SHP77 treated with DMSO at 0.1 percent for 48 hours (cell line): ENCODE measurements around the gene FBXL13.
"Not testable (repeated sequence)": the region's sequence is repeated elsewhere in the genome, so short reads cannot be mapped to it uniquely, and the experiment has no call there.

Experiments
- DNase-seq: peaks from one replicate; lab custom pipeline; 2025; lab: John Stamatoyannopoulos, UW

FBXL13 gene

GRCh38 chr7:103074519-103075336 lies at the start of gene FBXL13, which contains the start of gene ARMC10:
FBXL13 (minus strand) TSS chr7:103074796.
ARMC10 (plus strand) TSS chr7:103075140; CDS start chr7:103075273, 133 bp downstream.
- peak; percentile 74 for DNase-seq

- DNase-seq, result no peak
Measured at GRCh38 chr7:103123529-103123928, 48.9 kb upstream of the FBXL13 start.

GRCh38 chr7:103121641-103122040 lies 47.0 kb upstream of the FBXL13 start:
- no peak for DNase-seq

DNA sequence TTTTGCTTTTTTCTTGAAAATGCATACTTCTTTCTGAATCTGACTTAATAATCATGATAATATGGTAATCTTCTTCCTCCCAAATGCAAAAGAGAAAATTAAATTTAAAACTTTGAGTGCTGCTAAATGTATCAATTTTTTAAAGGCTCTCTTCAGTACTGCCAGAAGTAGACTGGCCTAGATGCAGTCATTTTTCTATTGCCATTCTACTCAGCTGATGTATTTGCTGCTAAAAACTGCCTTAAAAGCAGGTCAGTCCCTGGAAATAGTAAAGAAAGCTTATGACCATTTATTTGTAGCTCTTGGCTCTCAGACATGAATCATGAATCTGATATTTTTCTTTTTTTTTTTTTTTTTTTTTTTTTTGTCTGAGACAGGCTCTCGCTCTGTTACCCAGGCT lies 45.8 kb upstream of the FBXL13 start:
- no peak for DNase-seq

DNA sequence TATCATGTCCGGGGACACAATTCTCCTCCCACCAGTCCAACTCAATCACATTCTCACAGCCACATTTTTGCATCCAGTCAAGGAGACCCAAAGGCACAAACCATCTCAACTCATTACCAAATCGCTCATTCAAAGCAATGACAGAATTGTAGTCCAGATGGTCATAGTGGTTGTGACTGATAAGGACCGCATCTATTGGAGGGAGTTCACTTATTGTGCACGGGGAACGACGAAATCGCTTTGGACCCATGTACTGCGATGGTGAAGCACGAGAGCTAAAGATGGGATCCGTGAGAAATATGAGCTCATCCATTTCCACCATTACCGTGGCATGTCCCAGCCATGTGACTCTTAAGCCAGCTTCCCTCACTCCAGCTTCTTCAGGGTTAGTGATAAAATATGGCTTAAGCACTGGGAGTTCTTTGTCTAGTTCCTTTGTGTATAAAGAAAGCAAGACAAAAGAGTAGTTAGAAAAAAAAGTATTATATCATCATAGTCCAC lies 45.2 kb upstream of the FBXL13 start:
- no peak for DNase-seq

DNA sequence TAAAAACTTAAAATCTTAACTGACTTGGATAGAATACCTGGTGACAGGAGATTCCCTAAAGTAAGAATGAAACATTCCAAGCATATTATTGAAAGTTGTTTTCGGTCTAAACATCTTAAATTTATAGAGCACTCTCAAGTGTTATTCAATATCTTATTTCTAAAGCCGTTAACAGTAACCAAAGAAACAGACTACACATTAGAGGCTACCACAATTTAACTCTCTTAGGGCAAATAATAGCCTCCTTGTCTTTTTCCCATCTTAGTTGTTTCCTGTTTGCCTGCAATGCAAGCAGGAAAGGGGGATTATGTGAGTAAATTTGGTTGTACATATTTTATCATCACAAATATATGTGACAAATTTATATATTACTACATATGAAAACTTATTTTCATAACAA lies 42.9 kb upstream of the FBXL13 start:
- DNase-seq, result no peak

- DNase-seq, result no peak
Measured at GRCh38 chr7:103116991-103117390, 42.4 kb upstream of the FBXL13 start.

DNA sequence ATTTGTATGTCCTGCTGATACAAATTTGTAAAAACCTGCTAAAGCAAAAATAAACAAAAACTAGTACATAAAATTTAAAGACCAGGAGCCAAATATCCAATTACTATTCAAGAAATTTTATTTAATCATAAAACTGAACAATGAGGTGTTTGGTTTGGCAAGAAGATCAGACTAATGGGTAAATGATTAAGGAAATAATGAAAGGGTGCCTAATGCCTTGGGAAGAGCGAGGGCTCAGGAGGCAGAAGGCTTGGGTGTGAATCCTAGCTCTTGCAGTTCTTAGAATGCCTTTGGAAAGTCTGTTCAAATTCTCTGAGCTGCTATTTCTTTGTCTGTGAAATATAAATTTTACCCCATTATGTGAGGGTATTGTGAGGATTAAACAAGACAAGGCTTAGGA lies 41.9 kb upstream of the FBXL13 start:
- DNase-seq, result no peak

GRCh38 chr7:103115771-103116170 lies 41.2 kb upstream of the FBXL13 start:
- DNase-seq, result no peak

GRCh38 chr7:103114576-103115008 lies 40.0 kb upstream of the FBXL13 start:
- no peak for DNase-seq

DNA sequence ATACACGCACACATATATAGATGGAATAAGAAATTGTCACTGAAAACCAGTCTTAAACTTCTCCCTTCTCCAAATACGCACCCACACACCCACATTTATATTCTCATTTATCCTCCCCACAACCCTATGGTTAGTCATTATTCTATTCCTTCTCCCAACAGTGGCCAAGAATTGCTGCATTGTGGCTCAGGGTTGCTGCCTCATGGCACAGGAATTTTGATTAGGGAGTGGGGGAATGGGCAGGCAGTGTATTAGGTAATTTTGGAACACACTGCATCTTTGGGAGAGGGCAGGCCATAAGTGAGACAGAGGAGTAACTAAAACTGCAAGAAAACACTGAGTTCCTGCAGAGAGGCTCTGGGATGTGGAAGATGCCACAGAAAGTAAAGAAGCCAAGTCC lies 38.6 kb upstream of the FBXL13 start:
- no peak for DNase-seq

DNA sequence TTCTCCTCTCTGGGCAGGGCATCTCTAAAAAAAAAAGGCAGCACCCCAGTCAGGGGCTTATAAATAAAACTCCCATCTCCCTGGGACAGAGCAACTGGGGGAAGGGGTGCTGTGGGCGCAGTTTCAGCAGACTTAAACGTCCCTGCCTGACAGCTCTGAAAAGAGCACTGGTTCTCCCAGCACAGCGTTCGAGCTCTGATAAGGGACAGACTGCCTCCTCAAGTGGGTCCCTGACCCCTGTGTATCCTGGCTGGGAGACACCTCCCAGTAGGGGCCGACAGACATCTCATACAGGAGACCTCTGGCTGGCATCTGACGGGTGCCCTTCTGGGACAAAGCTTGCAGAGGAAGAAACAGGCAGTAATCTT lies 32.1 kb upstream of the FBXL13 start:
- DNase-seq, result not testable (repeated sequence)

DNA sequence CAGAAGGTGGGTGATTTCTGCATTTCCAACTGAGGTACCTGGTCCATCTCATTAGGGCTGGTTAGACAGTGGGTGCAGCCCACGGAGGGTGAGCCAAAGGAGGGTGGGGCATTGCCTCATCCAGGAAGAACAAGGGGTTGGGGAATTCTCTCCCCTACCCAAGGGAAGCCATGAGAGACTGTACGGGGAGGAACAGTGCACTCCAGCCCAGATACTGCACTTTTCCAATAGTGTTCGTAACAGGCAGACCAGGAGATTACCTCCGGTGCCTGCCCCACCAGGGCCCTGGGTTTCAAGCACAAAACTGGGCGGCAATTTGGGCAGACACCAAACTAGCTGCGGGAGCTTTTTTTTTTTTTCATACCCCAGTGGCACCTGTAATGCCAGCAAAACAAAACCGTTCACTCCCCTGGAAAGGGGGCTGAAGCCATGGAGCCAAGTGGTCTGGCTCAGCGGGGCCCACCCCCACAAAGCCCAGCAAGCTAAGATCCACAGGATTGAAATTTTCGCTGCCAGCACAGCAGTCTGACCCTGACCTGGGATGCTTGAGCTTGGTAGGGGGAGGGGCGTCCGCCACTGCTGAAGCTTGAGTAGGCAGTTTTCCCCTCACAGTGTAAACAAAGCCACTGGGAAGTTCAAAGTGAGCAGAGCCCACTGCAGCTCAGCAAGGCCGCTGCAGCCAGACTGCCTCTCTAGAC lies 31.6 kb upstream of the FBXL13 start:
- DNase-seq, result no peak

DNA sequence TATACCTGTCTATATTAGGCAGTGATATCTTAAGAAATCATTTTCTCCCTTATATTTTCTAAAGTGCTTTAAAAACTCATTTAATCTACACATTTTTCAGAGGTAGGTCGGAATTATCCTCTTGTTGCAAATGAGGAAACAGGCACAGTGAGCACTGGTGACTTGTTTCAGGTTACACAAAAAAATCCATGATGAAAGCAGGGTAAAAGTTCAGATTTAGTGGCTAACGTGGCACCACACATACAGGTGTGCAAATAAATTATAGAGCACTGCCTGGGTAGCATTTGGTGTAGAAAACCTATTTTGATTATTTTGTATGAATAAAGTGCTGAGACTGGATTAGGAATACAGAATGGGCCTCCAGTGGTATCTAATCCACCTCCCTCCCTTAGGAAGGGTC lies 26.9 kb upstream of the FBXL13 start:
- no peak for DNase-seq

- no peak for DNase-seq
Measured at GRCh38 chr7:103100348-103100747, 25.8 kb upstream of the FBXL13 start.

- no peak for DNase-seq
Measured at GRCh38 chr7:103097041-103097440, 22.4 kb upstream of the FBXL13 start.

- not testable (repeated sequence) for DNase-seq
Measured at GRCh38 chr7:103095558-103095957, 21.0 kb upstream of the FBXL13 start.

- DNase-seq, result no peak
Measured at GRCh38 chr7:103094102-103094501, 19.5 kb upstream of the FBXL13 start.

DNA sequence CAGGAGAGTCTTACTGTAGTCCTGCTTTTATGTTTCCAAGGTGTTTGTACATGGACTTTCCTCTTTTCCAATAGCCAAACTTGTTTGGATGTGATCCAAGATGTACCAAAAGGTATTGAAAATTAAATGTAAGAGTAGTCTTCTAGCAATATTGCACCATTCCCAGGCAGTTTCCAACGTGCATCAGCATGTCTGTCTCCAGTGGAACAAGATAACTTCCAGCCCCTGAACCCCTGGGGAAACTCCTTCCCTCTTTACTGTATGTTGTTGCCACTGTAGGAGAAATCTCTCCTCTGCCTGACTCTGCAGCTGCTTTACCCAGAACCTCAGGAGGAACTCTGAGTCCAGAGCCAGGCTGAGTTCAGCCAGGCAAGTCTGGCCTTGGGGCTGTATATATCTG lies 18.8 kb upstream of the FBXL13 start:
- no peak for DNase-seq

GRCh38 chr7:103092321-103092720 lies 17.7 kb upstream of the FBXL13 start:
- DNase-seq, result not testable (repeated sequence)

GRCh38 chr7:103083210-103083609 lies 8.6 kb upstream of the FBXL13 start:
- DNase-seq, result no peak

DNA sequence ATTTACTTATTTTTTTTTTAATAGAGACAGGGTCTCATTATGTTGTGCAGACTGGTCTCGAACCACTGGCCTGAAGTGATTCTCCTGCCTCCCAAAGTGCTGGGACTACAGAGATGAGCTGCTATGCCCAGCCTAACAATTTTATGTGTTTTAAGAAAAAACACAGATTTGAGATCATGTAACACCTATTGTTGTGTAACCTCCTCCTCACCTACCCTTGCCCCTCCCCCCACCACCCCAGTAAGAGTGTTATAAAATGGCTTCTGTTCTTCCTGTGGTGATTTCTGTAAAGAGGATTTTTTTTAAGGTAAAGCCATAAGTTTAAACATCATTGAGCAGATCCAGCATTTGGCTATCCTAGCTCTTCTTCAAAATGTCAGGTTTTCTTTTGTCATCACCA lies 7.9 kb upstream of the FBXL13 start:
- DNase-seq, result no peak

DNA sequence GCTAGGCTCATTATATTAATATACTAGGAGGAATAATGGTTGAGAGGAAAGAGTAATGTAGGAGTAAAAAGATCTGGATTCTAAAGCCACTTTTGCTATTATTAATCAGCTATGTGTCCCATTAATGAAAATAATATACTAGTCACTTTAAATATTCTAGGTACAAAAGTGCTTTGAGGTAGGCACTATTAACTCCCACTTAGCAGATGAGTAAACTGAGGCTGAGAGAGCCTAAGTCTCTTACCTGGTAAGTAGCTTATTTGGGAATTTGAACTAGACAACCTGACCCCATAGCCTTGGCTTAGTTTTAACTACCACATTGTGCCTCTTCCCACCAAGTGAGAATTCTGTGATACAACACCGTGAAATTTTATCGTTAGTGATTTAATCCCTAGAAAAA lies 6.3 kb upstream of the FBXL13 start:
- no peak for DNase-seq
